ENCODE data around the gene HMG20B.

HMG20B gene

DNA sequence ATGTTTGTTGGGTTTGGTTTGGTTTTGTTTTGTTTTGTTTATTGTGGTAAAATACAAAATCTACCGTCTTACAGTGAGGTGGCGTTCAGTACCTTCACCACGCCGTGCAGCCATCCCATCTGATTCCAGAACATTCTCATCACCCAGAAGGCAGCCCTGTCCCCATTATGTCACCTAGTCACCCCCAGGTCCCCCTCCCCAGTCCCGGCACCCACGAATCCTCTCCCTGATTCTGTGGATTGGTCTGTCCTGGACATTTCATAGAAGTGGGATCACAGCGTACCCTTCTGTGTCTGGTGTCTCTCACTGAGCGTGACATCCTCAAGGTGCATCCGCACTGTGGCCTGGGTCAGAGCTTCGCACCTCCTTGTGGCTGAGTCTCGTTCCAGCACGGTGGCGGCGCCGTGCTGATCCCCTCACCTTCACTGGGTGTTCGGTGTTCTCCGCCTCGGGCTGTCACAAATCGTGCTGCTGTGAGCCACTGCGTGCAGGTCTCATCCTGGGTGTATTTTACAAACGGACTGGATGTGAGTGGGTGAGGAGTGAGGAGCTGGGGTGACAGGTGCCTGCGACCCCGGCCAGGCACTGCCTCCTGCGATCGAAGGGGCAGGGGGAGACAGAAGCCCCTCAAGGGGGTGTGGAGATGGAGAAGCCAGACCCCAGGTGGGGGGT, 34.4 kb upstream of the HMG20B start:
- no peak for TF ChIP-seq POLR2A (IDR thresholded peaks at IDR 0.05; ENCODE audit: low read depth, low read length)

DNA sequence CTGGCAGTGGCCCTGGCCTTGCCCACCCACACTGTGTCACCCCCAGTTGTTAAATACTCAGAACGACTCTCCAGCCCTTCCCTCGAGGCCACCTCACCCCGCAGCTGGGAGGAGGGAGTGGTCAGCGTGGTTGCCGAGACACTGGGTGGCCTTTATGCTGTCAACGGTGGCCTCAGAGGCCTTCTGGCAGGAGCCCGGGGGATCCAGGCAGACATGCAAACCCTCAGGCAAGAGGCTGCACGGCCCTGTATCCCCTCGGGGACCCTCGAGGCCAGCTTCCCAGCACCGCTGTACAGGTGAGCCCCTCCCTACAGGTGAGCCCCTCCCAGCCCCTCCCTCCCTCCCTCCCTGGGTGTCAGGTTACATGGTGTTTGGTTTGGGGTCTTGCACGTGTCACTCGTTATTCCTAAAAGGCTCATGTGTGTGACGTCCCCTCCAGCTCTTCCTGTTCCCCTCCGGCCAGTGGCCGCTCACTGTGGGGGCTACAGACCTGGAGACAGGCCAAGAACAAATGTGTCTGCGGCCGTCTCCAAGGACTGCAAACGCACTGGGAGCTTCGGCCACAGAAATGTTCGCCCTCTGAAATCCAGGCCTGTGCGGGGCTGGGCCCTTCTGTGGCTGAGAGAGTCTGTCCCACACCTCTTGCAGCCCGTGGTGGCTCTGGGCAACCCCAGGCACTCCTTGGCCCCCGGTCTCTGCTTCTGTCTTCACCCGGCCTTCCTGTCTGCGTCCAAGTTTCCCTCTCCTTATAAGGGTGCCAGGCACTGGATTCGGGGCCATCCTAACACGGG, 33.6 kb upstream of the HMG20B start, which contains the start of gene TEKTIP1:
TEKTIP1 (plus strand) TSS at position 210 of the 791 bp plus-strand sequence; CDS start at position 214, 4 bp downstream.
- FAIRE-seq (no peak), DNase-seq (ENCODE audit: insufficient read length) (no peak)
- TF ChIP-seq POLR2A (IDR thresholded peaks at IDR 0.05; ENCODE audit: low read depth, low read length) (no peak), POLR2AphosphoS5 (IDR thresholded peaks at IDR 0.05; ENCODE audit: low read depth, low read length) (no peak), TAF1 (IDR thresholded peaks at IDR 0.05; ENCODE audit: borderline replicate concordance, low read depth, low read length) (no peak)

More for the DNA sequence above, 34.4 kb upstream of the HMG20B start:
- FAIRE-seq (no peak), DNase-seq (ENCODE audit: insufficient read length) (no peak)

- FAIRE-seq = no peak
- TF ChIP-seq TAF1 (IDR thresholded peaks at IDR 0.05; ENCODE audit: borderline replicate concordance, low read depth, low read length) (no peak), POLR2AphosphoS5 (IDR thresholded peaks at IDR 0.05; ENCODE audit: low read depth, low read length) (no peak), POLR2A (IDR thresholded peaks at IDR 0.05; ENCODE audit: low read depth, low read length) (no peak)
- no peak for DNase-seq (ENCODE audit: insufficient read length)
Measured at GRCh38 chr19:3539756-3540118, 33.0 kb upstream of the HMG20B start.

- no peak for DNase-seq (ENCODE audit: insufficient read length)
- TF ChIP-seq TAF1 (IDR thresholded peaks at IDR 0.05; ENCODE audit: borderline replicate concordance, low read depth, low read length) = no peak
- FAIRE-seq = no peak
Measured at GRCh38 chr19:3543150-3544057, 29.3 kb upstream of the HMG20B start.

GRCh38 chr19:3544058-3544376, 28.7 kb upstream of the HMG20B start:
- no peak for FAIRE-seq
- TF ChIP-seq POLR2A (IDR thresholded peaks at IDR 0.05; ENCODE audit: low read depth, low read length) (no peak), POLR2AphosphoS5 (IDR thresholded peaks at IDR 0.05; ENCODE audit: low read depth, low read length) (no peak), TAF1 (IDR thresholded peaks at IDR 0.05; ENCODE audit: borderline replicate concordance, low read depth, low read length) (no peak)

GRCh38 chr19:3544742-3545668, 27.7 kb upstream of the HMG20B start:
- peak; percentile 94 for FAIRE-seq
- peak; percentile 93 for DNase-seq (ENCODE audit: insufficient read length)
- TF ChIP-seq POLR2AphosphoS5 (IDR thresholded peaks at IDR 0.05; ENCODE audit: low read depth, low read length) = no peak
- TF ChIP-seq POLR2A (IDR thresholded peaks at IDR 0.05; ENCODE audit: low read depth, low read length) = no peak
- no peak for TF ChIP-seq TAF1 (IDR thresholded peaks at IDR 0.05; ENCODE audit: borderline replicate concordance, low read depth, low read length)

More at GRCh38 chr19:3544058-3544376, 28.7 kb upstream of the HMG20B start:
- DNase-seq (ENCODE audit: insufficient read length) = no peak

- FAIRE-seq (no peak), DNase-seq (ENCODE audit: insufficient read length) (no peak)
- TF ChIP-seq POLR2AphosphoS5 (IDR thresholded peaks at IDR 0.05; ENCODE audit: low read depth, low read length) (no peak), TAF1 (IDR thresholded peaks at IDR 0.05; ENCODE audit: borderline replicate concordance, low read depth, low read length) (no peak), POLR2A (IDR thresholded peaks at IDR 0.05; ENCODE audit: low read depth, low read length) (no peak)
Measured at GRCh38 chr19:3545669-3546034, 27.1 kb upstream of the HMG20B start.

DNA sequence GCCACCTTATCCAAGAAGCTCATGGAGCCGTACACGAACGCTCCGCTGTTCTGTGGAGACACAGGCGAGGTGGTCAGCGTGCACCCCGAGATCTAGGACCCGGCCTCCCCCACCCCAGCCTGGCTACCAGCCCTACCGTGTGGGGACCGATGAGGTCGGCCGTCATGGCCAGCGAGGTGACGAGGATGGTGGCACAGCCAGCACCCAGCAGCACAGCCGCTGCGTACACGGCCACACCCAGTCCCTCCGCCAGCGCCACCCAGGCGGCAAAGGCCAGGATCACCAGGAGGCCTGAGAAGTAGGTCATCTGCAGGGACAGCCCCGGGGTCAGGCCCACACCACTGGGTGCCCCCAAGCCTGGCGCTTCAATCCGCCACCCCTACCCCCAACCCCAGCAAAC, 26.6 kb upstream of the HMG20B start:
- TF ChIP-seq POLR2A (IDR thresholded peaks at IDR 0.05; ENCODE audit: low read depth, low read length) (no peak), TAF1 (IDR thresholded peaks at IDR 0.05; ENCODE audit: borderline replicate concordance, low read depth, low read length) (no peak), POLR2AphosphoS5 (IDR thresholded peaks at IDR 0.05; ENCODE audit: low read depth, low read length) (no peak)
- DNase-seq (ENCODE audit: insufficient read length) (no peak), FAIRE-seq (no peak)

- FAIRE-seq = no peak
- no peak for DNase-seq (ENCODE audit: insufficient read length)
- TF ChIP-seq POLR2AphosphoS5 (IDR thresholded peaks at IDR 0.05; ENCODE audit: low read depth, low read length) = no peak
- no peak for TF ChIP-seq TAF1 (IDR thresholded peaks at IDR 0.05; ENCODE audit: borderline replicate concordance, low read depth, low read length)
- TF ChIP-seq POLR2A (IDR thresholded peaks at IDR 0.05; ENCODE audit: low read depth, low read length) = no peak
Measured at GRCh38 chr19:3547301-3547731, 25.4 kb upstream of the HMG20B start.

DNA sequence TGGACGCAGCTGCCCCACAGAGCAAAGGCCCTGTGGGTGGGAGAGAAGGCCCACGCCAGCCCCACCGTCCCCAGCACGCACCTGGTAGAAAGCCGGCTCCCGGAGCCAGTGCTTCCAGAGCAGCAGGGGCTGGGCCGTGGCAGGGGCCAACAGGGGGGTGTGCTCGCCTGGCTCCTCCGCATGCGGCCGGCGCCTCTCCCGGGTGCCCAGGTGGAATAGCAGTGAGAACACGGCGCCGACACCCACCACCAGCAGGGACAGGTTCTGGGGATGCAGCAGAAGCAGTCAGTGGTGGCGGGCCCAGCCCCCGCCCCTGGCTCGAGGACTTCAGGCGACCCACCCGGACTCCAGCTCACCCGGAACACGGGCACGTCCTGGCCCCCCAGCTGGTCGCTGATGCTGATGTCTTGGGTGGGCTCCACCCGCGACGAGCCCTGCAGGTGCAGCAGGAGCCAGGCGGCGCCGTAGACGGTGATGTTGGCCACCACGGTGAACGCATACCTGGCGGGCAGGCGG, 24.9 kb upstream of the HMG20B start:
- DNase-seq (ENCODE audit: insufficient read length) (no peak), FAIRE-seq (no peak)
- TF ChIP-seq POLR2AphosphoS5 (IDR thresholded peaks at IDR 0.05; ENCODE audit: low read depth, low read length) = no peak
- TF ChIP-seq TAF1 (IDR thresholded peaks at IDR 0.05; ENCODE audit: borderline replicate concordance, low read depth, low read length) = no peak
- no peak for TF ChIP-seq POLR2A (IDR thresholded peaks at IDR 0.05; ENCODE audit: low read depth, low read length)
